ENCODE results near the gene MRC2.

GRCh38 chr17:62617894-62618472 lies 9.5 kb upstream of the MRC2 start:
- TF ChIP-seq POLR2A (IDR thresholded peaks at IDR 0.05) (no peak), CTCF (IDR thresholded peaks at IDR 0.05) (no peak)
